Liver (tissue), 9 donors: ENCODE data around the gene TMCC2. TPM values are rescaled to one million over a fixed set of nuclear protein-coding genes. Genes with fewer than 3 reads are reported as not detected.

ENCODE experiments used
- DNase-seq: peaks from one replicate; pipeline ENCODE4 v3.0.0-alpha.2; 2017; ENCODE audit warnings: low spot score
- H3K27ac ChIP-seq, 2 donors: one replicate each; pipeline ENCODE4 v1.7.0; 2013; ENCODE audit warnings: inconsistent platforms in 2 of 2, low read length in 2 of 2, control low read depth in 1 of 2, low read depth in 1 of 2, mild to moderate bottlenecking in 1 of 2
- H3K27me3 ChIP-seq, 4 donors: one replicate each; pipeline versions ENCODE4 v1.6.1 to v1.7.0; 2013; ENCODE audit warnings: low read length in 3 of 4, inconsistent platforms in 1 of 4, mild to moderate bottlenecking in 1 of 4, moderate library complexity in 1 of 4; ENCODE audit not compliant: control insufficient read depth in 4 of 4, insufficient read depth in 4 of 4
- H3K36me3 ChIP-seq, 4 donors: one replicate each; pipeline versions ENCODE4 v1.6.1 to v1.7.0; 2013; ENCODE audit warnings: low read length in 3 of 4, mild to moderate bottlenecking in 3 of 4, low read depth in 1 of 4, moderate library complexity in 1 of 4; ENCODE audit not compliant: control insufficient read depth in 4 of 4, insufficient read depth in 3 of 4
- H3K4me1 ChIP-seq, 4 donors: one replicate each; pipeline versions ENCODE4 v1.6.1 to v1.7.0; 2013; ENCODE audit warnings: low read length in 3 of 4, mild to moderate bottlenecking in 3 of 4, moderate library complexity in 1 of 4; ENCODE audit not compliant: control insufficient read depth in 4 of 4, insufficient read depth in 4 of 4
- H3K4me3 ChIP-seq, 3 donors: one replicate each; pipeline versions ENCODE4 v1.6.1 to v1.7.0; 2013; ENCODE audit warnings: low read length in 3 of 3, control low read depth in 1 of 3, low read depth in 1 of 3, mild to moderate bottlenecking in 1 of 3
- H3K9ac ChIP-seq, 2 donors: one replicate each; pipeline ENCODE4 v1.7.0; 2013; ENCODE audit warnings: low read length in 2 of 2, mild to moderate bottlenecking in 2 of 2, moderate library complexity in 2 of 2, control low read depth in 1 of 2, low read depth in 1 of 2
- H3K9me3 ChIP-seq, 4 donors: one replicate each; pipeline versions ENCODE4 v1.6.1 to v1.7.0; 2013; ENCODE audit warnings: low read length in 3 of 4; ENCODE audit not compliant: control insufficient read depth in 4 of 4
- FOXA1 ChIP-seq: IDR thresholded peaks from 2 replicates; pipeline ENCODE4 v1.6.1; 2016; ENCODE audit warnings: antibody characterized with exemption
- GABPA ChIP-seq, 2 donors: IDR thresholded peaks in 1 of 2; conservative IDR thresholded peaks in 1 of 2; 2 replicates each; pipeline ENCODE4 v1.6.1; 2016; ENCODE audit warnings: antibody characterized with exemption in 2 of 2, mild to moderate bottlenecking in 1 of 2, moderate library complexity in 1 of 2
- JUND ChIP-seq, 2 donors: IDR thresholded peaks; 2 replicates each; pipeline ENCODE4 v1.6.1; 2016; ENCODE audit warnings: antibody characterized with exemption in 2 of 2
- NR2F2 ChIP-seq: IDR thresholded peaks from 2 replicates; pipeline ENCODE4 v1.6.1; 2016; ENCODE audit warnings: antibody characterized with exemption
- RAD21 ChIP-seq, 2 donors: IDR thresholded peaks; 2 replicates each; pipeline ENCODE4 v1.6.1; 2016; ENCODE audit warnings: antibody characterized with exemption in 2 of 2, mild to moderate bottlenecking in 2 of 2
- RXRA ChIP-seq, 2 donors: IDR thresholded peaks; 2 replicates each; pipeline ENCODE4 v1.6.1; 2017 to 2018; ENCODE audit warnings: antibody characterized with exemption in 2 of 2, mild to moderate bottlenecking in 1 of 2
- SP1 ChIP-seq: IDR thresholded peaks from 2 replicates; pipeline ENCODE4 v1.6.1; 2018; ENCODE audit warnings: antibody characterized with exemption, mild to moderate bottlenecking
- YY1 ChIP-seq: IDR thresholded peaks from 2 replicates; pipeline ENCODE4 v1.6.1; 2016; ENCODE audit warnings: antibody characterized with exemption, mild to moderate bottlenecking
- ZBTB33 ChIP-seq: IDR thresholded peaks from 2 replicates; pipeline ENCODE4 v1.6.1; 2016; ENCODE audit warnings: antibody characterized with exemption
- WGBS: extraction: QIAGEN DNeasy Blood & Tissue Kit; methylation state at CpG from one replicate; pipeline ENCODE4 v1.1.7; 2013; 5-methylcytosine and 5-hydroxymethylcytosine counted together
- polyA plus RNA-seq, 2 donors: library from polyadenylated mRNA; stranded (reverse) in 1 of 2; unstranded in 1 of 2; fragments of 200-250 nt in 1 of 2; fragments of >200 nt in 1 of 2; fragmentation: Nextera tagmentation in 1 of 2; extraction: Ambion mirVana in 1 of 2; gene quantifications; one replicate each; pipeline versions ENCODE4 v1.2.1 to v1.2.3, GENCODE V29; 2013 to 2015
- total RNA-seq, 2 donors: library from RNA; depleted of rRNA; stranded (reverse); fragments of >200 nt; gene quantifications; one replicate each; pipeline ENCODE4 v1.2.3, GENCODE V29; 2014
- TF ChIP-seq, protein P1 (sequence below): IDR thresholded peaks from 2 replicates; pipeline ENCODE4 v1.6.1; 2016; ENCODE audit warnings: antibody characterized with exemption
- TF ChIP-seq, protein P2 (sequence below): fragments of 150-350 bp; IDR thresholded peaks from 2 replicates; pipeline ENCODE4 v1.5.1; 2017; ENCODE audit warnings: improper control_type of control experiment, low read depth, low read length; ENCODE audit not compliant: missing input control
- TF ChIP-seq, protein P3 (sequence below): IDR thresholded peaks from 2 replicates; pipeline ENCODE4 v1.6.1; 2016; ENCODE audit warnings: antibody characterized with exemption, mild to moderate bottlenecking
- donor health status: healthy.
- donor health status: healthy.
- donor health status: healthy.
- donor health status: healthy.
- donor health status: healthy.

TMCC2 gene
- total and polyA plus RNA-seq, 4 donors = 0.06 to 452 (median 0.21) TPM

DNA sequence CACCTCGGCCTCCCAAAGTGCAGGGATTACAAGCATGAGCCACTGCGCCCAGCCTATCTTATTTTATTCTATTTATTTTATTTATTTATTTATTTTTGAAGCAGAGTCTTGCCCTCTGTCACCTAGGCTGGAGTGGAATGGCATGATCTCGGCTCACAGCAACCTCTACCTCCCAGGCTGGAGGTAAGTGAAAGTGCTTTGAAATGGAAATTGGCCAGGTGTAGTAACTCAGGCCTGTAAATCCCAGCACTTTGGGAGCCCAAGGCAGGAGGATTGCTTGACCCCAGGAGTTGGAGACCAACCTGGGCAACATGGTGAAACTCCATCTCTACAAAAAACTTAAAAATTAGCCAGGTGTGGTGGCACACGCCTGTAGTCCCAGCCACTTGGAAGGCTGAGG is 11.2 kb upstream of the TMCC2 start:
- TF ChIP-seq ZBTB33 (no peak), RXRA (IDR thresholded peaks at IDR 0.05) (no peak), FOXA1 (no peak), NR2F2 (no peak), YY1 (no peak), RAD21 (IDR thresholded peaks at IDR 0.05) (no peak)
- TF ChIP-seq, protein P1, sequence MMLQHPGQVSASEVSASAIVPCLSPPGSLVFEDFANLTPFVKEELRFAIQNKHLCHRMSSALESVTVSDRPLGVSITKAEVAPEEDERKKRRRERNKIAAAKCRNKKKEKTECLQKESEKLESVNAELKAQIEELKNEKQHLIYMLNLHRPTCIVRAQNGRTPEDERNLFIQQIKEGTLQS = no peak
- TF ChIP-seq, protein P2, sequence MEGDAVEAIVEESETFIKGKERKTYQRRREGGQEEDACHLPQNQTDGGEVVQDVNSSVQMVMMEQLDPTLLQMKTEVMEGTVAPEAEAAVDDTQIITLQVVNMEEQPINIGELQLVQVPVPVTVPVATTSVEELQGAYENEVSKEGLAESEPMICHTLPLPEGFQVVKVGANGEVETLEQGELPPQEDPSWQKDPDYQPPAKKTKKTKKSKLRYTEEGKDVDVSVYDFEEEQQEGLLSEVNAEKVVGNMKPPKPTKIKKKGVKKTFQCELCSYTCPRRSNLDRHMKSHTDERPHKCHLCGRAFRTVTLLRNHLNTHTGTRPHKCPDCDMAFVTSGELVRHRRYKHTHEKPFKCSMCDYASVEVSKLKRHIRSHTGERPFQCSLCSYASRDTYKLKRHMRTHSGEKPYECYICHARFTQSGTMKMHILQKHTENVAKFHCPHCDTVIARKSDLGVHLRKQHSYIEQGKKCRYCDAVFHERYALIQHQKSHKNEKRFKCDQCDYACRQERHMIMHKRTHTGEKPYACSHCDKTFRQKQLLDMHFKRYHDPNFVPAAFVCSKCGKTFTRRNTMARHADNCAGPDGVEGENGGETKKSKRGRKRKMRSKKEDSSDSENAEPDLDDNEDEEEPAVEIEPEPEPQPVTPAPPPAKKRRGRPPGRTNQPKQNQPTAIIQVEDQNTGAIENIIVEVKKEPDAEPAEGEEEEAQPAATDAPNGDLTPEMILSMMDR = no peak
- H3K9ac ChIP-seq = no peak overlapping the region
- H3K4me1 ChIP-seq = peaks cover 0 to 4% (median 0%) of the 10 kb centered on the region in 4 donors
- no peaks in the 10 kb centered on the region for H3K9me3 ChIP-seq
- no peaks in the 10 kb centered on the region for H3K27me3 ChIP-seq
- 88% methylated on average over 4 of the region's 4 CpGs for WGBS
- DNase-seq = no peak
- no peak overlapping the region for H3K4me3 ChIP-seq
- no peaks in the 10 kb centered on the region for H3K36me3 ChIP-seq
- H3K27ac ChIP-seq = no peak overlapping the region

DNA sequence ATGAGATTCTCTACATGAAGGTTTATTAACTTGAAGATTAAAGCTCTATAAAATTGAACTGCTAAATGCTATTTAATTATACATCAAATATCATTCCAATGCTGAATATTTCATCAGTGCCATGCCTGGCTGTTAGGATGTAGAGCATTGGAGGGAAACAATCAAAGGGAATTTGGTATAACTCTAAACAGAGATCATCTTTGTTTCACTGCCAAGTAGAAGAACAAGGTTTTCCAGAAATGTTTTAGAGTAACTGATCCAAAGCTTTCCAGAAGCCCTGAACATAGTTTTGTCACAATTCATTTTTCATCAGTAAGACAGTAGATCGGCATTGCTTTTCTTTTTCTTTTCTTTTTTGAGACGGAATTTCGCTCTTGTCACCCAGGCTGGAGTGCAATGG is 10.3 kb upstream of the TMCC2 start:
- Histone ChIP-seq H3K27ac (no peak overlapping the region), H3K36me3 (no peaks in the 10 kb centered on the region)
- WGBS = 80% methylated on average over 3 of the region's 3 CpGs

More for the DNA sequence above, 10.3 kb upstream of the TMCC2 start:
- H3K4me3 ChIP-seq = no peak overlapping the region
- no peaks in the 10 kb centered on the region for H3K9me3 ChIP-seq
- H3K4me1 ChIP-seq = no peaks in the 10 kb centered on the region
- DNase-seq = no peak
- no peak for TF ChIP-seq GABPA (IDR thresholded peaks at IDR 0.05 in 1 of 2, conservative IDR thresholded peaks at IDR 0.05 in 1 of 2)
- no peak for TF ChIP-seq RXRA (IDR thresholded peaks at IDR 0.05)
- TF ChIP-seq NR2F2 = no peak
- TF ChIP-seq JUND (IDR thresholded peaks at IDR 0.05) = no peak
- TF ChIP-seq, protein P3, sequence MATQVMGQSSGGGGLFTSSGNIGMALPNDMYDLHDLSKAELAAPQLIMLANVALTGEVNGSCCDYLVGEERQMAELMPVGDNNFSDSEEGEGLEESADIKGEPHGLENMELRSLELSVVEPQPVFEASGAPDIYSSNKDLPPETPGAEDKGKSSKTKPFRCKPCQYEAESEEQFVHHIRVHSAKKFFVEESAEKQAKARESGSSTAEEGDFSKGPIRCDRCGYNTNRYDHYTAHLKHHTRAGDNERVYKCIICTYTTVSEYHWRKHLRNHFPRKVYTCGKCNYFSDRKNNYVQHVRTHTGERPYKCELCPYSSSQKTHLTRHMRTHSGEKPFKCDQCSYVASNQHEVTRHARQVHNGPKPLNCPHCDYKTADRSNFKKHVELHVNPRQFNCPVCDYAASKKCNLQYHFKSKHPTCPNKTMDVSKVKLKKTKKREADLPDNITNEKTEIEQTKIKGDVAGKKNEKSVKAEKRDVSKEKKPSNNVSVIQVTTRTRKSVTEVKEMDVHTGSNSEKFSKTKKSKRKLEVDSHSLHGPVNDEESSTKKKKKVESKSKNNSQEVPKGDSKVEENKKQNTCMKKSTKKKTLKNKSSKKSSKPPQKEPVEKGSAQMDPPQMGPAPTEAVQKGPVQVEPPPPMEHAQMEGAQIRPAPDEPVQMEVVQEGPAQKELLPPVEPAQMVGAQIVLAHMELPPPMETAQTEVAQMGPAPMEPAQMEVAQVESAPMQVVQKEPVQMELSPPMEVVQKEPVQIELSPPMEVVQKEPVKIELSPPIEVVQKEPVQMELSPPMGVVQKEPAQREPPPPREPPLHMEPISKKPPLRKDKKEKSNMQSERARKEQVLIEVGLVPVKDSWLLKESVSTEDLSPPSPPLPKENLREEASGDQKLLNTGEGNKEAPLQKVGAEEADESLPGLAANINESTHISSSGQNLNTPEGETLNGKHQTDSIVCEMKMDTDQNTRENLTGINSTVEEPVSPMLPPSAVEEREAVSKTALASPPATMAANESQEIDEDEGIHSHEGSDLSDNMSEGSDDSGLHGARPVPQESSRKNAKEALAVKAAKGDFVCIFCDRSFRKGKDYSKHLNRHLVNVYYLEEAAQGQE = no peak
- TF ChIP-seq SP1 = no peak
- no peak overlapping the region for H3K9ac ChIP-seq
- H3K27me3 ChIP-seq = no peaks in the 10 kb centered on the region
